ENCODE measurements around the gene TTLL11.

DNA sequence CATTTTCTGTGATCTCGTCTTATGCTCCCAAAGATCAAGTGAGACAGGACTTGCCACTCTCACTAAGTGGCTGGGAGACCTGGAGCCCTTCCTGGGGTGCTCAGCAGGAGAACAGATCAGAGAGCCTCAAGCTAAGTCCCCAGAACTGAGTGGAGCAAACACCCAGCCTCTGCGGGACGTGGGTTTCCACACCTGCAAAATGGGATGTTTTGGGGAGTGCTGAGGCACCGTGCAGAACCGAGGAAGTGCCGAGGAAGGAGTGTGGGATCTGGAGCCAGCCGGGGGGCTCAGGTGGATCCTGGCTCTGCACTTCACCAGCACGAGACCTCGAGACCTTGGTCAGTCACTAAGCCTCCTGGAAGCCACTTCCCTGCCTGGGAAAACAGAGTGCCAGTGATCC, 275.6 kb downstream of the TTLL11 start:
- TF ChIP-seq, protein P1, sequence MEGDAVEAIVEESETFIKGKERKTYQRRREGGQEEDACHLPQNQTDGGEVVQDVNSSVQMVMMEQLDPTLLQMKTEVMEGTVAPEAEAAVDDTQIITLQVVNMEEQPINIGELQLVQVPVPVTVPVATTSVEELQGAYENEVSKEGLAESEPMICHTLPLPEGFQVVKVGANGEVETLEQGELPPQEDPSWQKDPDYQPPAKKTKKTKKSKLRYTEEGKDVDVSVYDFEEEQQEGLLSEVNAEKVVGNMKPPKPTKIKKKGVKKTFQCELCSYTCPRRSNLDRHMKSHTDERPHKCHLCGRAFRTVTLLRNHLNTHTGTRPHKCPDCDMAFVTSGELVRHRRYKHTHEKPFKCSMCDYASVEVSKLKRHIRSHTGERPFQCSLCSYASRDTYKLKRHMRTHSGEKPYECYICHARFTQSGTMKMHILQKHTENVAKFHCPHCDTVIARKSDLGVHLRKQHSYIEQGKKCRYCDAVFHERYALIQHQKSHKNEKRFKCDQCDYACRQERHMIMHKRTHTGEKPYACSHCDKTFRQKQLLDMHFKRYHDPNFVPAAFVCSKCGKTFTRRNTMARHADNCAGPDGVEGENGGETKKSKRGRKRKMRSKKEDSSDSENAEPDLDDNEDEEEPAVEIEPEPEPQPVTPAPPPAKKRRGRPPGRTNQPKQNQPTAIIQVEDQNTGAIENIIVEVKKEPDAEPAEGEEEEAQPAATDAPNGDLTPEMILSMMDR (IDR thresholded peaks at IDR 0.05), result no peak
- TF ChIP-seq POLR2A (IDR thresholded peaks at IDR 0.05), result no peak
